DMS153 (cell line): ENCODE measurements around the gene LIMCH1.
"Not testable (repeated sequence)": the region's sequence is repeated elsewhere in the genome, so short reads cannot be mapped to it uniquely, and the experiment has no call there.

Experiments
- DNase-seq: peaks from one replicate; lab custom pipeline; 2025; lab: John Stamatoyannopoulos, UW

LIMCH1 gene

DNA sequence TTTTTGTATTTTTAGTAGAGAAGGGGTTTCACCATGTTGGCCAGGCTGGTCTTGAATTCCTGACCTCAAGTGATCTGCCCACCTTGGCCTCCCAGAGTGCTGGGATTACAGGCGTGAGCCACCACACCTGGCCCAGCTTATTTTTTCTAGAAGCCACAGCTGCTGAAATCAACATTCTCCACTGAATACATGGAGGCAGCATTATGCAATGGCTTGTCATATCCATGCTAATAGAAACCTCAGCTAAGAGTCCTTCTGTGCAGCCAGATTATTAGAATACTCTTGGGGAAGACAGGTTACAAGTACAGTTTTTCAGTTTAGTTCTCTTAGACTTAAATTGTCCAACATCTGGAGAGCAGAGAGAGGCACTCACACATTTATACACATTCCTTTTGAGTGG, 104.8 kb downstream of the LIMCH1 start:
- not testable (repeated sequence) for DNase-seq

DNA sequence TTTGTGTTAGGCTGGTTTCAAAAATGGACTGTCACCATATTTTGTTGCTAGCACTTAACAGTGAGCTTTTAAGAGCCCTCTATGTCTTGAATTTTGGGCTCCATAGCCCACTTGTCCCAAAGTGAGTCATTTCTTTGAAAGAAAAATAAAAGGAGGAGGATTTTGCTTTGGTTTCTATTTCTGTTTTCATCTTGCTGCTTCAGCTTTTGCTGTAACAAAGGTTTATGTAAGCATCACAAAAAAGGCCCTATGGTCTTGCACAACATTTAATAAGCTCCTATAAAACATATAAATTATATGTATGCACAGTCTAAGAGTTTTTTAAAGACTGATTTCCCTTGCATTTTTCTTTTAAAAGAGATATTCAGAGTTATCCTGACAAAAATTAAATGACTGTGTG, 105.4 kb downstream of the LIMCH1 start:
- no peak for DNase-seq

DNA sequence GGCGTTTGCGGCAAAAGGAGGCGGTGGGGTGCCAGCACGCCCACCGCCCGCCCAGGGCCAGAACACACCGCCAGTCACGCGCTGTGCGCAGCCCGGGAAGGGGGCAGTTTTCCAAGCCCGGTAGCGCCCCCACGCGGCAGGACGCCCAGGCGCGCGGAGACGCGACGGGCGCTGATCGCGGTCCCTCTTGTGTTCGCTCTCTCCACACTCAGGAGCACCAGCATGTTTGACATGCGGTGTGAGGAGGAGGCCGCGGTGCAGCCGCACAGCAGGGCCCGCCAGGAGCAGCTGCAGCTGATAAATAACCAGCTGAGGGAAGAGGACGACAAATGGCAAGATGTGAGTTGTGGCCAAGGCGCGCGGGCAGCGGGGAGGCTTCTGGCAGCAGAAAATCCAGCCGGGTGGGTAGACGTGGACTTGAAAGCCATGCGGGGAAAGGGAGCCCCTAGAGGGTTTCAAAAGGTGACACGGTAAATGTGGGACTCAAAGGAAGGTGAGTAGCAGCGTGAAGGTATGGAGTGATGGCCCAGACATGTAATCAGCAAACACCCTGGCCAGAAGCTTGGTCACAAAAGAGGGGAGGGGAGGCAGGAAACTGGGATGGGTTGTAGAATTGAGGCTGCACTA, 106.4 kb downstream of the LIMCH1 start:
- DNase-seq = no peak

DNA sequence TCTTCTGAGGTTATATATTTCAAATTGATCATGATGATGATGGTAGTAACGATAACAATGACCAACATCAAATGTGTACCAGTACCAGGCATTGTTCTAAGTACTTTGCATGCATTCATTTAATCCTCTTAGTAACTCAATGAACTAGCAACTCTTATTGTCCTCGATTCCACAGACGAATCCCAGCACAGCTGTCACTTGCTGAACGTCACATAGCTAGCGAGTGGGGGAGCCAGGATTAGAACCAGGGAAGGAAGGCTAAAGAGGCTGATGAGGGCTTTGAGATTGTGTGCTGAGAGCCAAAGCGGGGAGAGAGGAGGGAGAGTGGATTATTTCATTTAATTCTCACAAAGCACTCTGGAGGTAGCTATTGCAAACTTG, 106.9 kb downstream of the LIMCH1 start:
- DNase-seq = no peak

DNA sequence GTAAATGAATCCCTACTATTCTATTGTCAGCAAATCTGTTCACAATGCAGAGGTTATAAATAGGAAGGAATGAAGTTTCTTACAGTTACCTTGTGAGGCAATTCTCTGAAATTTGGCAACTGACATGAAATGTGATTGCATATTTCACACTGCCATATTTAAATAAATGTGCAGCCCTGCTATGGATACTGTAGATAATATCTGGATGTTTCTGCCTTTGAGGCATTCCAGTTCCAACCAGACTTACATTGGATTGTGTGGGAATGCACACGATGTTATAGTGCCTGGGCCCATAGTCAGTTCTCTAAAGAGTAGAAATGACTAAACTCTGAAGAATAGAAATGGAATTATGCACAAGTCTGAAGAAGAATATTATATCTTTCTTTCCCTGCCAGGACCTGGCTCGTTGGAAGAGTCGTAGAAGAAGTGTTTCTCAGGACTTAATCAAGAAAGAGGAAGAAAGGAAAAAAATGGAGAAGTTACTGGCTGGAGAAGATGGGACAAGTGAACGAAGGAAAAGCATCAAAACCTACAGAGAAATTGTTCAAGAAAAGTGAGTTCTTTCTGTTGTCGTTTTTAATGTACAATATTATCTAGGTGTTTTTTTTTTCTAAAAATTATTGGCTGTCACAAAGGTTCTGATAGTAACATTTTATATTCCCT, 107.9 kb downstream of the LIMCH1 start:
- DNase-seq = no peak

DNA sequence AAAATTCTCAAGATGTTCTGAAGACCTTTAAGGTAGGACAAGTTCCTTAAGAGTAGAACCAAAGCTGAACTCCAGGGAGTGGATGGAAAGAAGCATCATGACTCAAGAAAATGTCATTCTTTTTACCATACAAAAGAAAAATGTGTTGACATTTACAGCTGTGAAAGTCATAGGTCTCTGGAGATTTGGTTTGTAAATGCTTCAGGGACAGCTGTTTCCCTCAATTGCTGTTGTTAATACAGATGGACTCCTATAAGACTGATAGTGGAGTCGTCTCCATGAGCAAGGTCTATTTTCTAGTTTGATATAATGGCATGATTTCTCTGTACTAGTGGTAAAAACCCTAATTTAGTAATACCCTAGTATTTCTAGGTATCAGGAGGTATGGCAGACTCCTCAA, 108.9 kb downstream of the LIMCH1 start:
- no peak for DNase-seq

DNA sequence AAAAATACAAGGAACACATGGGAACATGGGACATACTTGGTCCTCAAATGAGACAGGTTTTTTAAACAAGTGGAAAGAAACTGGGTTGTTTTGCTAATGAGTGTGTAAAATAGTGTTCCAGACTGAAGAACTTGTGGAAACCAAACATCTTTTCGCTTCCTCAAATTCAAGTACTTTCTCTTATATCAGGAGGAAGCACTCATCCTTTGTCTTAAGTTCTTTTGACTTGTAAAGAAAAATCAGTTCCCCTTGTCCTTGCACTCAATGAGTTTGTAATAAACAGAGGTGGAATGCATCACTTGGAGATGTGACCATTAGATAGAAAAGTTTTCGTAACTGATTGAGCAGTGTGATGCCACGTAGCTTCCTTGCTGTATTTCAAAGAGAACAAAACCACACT, 109.4 kb downstream of the LIMCH1 start:
- no peak for DNase-seq

DNA sequence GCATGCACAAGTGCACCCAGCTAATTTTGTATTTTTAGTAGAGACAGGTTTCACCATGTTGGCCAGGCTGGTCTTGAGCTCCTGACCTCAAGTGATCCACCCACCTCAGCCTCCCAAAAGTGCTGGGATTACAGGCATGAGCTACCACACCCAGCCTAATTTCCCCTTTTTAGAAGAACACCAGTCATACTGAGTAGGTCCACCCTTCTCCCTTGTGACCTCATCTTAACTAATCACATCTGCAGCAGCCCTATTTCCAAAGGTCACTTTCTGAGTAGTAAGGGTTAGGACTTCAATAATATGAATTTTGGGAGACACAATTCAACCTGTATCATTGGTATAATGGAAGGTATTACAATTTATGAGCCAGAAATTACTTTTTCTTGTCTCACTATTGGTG, 113.2 kb downstream of the LIMCH1 start:
- not testable (repeated sequence) for DNase-seq

DNA sequence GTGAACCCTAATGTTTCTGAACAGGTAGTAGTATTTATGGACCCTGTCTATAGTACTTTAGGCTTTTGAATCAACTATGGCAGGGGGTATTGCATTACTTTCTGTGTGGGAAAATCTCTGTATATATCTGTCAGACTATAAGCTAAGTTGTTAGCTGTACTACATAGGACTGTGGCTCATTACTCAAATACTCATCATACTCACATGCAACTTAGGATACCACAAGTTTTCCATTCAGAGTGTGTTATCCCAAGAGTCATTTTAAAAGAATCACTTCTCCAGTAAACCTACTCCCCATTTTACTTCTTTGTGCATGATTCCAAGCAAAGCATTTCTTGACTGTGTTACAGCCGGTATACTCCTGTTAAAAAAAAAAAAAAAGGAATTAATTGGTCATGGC, 115.0 kb downstream of the LIMCH1 start:
- no peak for DNase-seq

DNA sequence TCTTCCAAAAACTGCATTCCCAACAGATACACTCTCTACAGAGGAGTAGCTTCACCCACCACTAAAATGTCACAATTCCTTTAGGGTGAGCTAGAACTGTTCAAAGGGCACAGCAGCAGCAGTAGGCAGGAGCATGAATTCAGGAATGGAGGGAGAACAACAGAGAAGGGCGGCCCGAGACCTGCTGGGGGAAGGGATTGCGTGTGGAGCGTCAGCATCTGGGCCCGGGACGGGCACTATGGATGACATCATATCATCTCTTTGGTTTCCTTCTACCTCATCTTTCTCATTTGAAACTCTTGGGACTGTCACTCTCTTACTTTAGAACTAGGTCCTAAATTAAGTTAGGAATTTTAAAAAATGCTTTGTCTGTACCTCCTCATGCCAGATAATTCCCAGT, 115.6 kb downstream of the LIMCH1 start:
- no peak for DNase-seq

DNA sequence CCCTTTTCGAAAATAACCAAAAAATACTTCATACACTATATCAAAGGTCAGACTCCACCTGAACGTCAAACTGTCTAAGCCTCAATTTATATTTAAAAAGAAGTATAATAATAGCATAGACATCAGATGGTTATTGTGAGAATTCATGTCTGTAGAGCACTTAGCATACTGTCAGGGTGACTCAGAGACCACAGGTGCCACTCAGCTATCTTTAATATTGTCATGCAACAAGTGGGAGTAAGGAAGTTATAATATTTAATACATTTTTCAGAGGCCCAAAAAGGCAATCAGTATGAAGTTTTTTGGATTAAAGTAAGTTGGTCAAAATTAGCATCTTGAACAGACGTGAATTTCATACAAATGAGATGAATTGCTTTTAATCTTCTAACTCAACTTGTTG, 117.2 kb downstream of the LIMCH1 start:
- no peak for DNase-seq

DNA sequence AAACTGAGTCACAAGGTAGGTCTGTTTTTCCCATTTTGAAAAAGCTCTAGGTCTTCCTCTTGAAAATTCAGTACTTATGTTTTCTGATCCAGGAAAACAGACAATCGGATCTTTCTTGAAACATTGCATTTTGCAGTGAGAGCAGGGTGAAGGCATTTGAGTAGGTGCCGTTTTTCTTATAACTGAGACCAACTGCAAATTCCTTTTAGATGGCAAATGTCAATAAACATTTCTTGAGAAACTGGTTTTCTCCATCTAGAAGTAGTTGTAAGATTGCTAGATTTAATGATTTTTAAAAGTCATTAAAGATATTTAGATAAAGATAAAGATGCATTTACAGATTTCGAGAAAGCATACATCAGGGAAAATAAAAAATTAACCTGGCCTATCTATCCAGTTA, 118.1 kb downstream of the LIMCH1 start:
- DNase-seq = no peak

DNA sequence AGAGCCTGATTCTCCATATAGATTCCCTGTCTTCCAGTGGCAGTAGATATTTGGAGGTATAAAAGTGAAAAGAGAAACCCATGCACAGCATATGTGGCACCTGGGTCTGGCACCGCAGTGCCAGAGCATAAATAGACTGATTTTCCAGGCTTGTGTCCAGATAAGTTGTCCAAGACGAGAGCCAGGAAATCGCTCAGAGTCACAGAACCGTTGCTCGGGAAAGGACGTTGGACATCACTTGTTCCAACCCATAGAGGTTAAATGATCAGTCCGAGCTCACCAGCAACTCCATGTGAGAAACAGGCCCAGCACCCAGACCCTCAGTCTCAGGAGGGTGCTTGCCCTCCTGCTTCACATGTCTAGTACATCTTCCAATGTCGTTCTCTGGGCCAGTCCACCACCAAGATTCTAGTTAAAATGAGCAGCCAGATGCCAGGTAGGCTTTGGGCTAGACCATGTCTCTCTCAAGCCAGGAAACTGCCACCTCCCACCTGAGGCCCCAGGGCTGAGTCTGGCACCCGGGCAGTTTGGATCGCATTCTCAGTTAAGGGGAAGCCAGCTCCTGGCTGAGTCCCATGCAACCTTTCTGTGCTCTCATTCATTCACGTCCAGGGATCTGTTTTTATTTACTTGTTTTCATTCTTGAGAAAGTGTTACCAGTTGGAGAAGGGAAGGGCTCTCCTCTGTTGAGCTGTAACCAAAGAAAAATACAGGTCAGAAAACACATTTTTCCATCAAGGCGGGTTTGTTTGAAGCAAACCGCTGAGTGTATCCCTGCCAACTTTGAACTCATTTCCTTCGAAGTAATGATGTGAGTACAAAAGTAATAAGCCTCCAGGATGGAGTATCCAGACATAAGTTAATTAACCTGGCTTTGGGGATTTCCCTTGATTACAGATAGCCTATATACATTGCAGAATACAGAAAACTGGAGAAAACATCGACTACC, 118.9 kb downstream of the LIMCH1 start:
- no peak for DNase-seq

DNA sequence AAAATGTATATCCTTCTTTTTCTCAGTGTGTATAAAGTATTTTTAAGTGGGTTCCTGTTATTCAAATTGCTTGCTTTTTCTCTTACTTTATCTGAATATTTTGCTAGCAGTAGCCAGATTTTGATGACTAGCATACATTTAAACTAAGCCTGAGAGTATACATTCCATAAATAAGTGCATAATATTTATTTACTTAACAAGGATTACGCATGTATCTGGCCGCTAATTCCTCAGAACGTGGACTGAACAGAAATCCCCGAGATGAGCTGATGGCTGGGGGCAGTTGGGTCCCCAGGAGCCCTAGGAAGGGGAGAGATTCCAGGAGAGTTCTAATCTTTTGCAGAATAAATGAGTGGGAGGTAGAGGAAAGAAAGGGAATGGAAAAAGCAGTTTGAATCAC, 119.6 kb downstream of the LIMCH1 start:
- DNase-seq = no peak

DNA sequence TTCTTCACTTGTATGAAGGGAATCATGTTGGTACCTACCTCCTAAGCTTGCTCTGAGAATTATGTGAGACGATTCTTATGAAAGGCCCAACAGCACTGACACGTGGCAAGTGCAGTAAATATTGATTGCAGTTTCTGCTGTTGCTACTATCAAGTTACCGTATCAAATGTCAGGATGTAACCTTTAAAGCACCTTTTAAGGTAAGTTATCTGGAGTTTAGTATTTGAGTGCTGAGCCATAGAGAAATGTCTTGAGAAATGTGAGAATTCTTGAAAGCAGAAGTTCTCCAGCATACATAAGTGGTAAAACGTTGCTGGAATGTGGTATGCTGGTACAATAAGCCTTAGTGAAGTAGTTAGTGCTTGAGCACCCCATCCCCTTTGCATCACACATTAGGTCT, 120.2 kb downstream of the LIMCH1 start:
- no peak for DNase-seq

DNA sequence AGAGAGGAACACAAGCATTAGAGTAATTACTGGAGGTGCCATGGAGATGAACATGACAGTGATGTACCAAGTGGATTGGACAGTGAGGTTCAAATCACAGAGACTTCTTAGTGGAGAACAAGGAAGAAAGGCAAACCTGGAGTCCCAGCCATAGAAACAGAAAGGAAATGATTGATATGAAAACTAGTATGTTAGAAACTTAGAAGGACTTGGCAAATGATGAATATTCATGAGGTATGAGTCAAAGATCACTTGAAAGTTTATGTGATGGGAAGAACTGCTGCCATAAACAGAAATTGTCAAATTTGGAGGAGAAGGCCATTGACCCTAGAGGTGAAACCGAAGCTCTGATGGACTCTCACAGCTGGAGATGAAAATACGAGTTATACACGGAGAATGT, 122.4 kb downstream of the LIMCH1 start:
- no peak for DNase-seq

DNA sequence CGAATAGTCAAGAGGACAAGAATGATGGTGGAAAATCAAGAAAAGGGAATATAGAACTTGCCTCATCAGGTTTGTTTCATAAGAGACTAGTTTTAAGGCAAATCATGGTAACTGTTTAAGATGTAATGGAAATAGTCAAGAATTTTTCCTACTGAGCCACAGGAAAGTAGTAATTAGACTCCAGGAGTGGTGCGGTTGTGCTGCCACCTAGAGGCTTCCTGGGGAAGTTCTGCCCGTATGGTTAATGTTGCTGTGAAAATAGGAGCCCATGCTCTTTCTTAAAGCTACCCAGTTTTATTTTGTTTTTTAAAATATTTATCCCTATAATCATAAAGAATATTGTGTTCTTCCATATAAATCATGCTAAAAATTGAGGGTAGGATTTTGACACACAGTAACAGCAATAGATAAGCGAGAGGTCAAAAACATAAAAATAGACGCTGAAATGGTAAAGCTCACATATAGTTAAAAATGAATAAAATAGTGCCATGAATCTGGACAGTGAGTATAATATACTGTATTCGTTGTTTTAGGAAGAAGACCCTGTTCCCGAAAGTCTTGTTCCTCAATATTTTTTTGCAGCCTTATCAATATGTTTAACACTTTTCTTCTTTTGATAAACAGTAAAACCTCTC, 123.6 kb downstream of the LIMCH1 start:
- DNase-seq = no peak

DNA sequence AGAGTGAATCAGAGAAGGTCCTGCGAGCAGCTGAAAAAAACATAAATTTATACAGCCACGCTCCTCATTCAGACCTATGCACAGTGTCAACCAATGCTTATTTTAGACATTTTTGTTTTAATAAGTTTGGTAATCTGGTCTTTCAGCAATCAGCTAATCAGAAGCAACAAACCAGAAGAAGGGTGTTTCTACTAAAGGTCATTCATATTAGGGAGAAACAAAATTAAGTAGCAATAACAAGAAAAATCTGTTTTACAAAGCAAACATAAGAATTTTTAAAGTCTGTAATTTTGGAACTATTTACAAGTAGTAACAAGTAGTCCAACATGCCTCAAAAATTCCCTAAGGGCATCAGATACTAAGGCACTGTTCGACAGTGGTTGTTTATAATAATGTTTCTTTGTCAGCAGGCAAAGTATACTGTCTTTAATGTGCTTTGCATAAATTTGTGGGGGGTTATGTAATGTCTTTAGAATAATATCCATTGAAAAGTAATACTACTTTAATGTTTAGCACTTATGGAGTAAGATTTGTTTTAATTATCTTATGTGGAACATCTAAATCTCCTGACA, 127.8 kb downstream of the LIMCH1 start:
- DNase-seq = no peak

DNA sequence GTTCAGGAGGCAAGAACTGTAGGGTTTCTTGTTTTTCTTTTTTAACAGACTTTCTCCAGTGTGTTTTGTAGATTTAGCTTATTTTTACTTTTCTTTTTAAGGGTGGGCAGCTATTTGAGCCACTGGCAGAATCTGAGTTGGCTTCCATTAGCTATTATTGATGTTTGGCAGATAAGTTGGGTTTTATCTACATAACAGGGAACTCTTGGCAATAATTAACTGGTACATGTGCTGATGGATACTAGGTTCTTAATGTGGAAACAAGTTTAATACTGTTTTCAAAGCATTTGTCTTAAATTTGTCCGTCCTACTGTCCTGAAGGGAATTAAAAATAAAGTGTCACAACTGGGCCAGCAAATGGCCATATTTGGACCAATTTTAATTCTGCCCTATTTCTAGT, 130.1 kb downstream of the LIMCH1 start:
- DNase-seq = no peak

DNA sequence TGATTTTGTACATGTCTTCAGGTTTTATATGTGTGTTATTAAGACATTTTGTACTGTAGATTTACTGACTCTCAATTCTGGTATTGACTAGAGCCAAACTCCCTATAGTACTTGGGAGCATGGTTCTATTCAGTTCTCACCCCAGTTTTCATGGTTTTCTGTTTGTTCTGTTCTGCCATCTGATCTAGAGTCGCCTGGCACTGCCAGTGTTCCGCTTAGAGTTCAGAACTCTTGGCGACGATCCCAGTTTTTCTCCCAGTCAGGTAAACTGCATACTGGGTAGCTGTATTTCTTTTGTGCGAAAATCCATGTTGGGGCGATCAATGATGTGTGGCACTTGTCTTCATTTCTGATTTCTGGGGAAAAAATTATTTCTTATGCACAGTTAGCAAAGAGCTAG, 132.6 kb downstream of the LIMCH1 start:
- peak; percentile 29 for DNase-seq

DNA sequence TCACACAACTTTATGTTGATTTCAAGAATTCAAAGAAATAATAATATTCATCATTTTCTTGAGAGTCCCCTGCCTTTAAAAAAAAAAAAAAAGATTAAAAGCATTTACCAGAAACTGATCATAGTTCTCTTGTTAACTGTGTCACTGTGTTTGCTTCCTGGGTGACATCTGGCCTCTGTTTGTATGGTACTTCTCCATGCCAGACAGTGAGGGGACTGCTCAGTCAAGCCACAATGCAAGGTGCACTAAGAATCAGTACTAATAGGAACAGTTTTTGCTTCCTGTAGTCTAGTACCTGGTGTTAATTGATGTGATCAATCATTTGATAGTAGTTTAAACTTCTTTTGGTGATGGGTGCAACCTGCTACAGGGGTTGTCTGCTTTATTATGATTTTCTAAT, 133.0 kb downstream of the LIMCH1 start:
- no peak for DNase-seq

DNA sequence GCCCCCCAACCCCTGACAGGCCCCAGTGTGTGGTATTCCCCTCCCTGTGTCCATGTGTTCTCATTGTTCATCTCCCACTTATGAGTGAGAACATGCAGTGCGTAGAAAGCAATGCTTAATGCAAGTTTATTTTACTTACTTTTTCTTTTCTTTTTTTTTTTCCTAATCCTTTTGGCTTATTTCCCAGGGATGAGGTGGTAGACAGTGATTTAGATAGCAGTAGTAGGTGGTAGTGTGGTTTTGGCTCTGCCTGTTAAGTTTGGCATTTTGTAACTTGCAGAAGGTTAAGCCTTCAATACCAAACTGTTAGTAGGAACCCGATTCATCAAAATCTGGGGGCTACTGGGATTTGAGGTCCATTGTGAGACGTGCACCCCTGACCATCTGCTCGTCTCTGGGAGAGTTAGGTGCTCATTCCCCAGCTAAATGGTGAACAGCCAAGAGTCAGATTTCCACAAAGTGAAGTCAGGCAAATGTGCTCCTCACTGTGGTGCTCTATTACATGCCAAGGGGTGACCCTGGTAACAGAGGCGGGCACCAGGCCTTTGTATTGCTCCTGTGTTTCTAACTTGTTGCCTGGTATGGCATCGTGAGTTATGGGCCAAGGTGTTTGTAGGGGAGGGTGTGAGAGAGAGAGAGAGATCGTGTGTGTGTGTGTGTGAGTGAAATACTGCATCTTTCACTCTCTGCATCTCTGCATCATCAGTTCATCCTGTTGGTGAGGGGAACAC, 140.3 kb downstream of the LIMCH1 start:
- DNase-seq = no peak
